KOPT-K1 (cell line): ENCODE measurements around the gene RFX8.

Experiments
- H3K27ac ChIP-seq: fragments of 200-600 bp; sonication (generic); 2 replicates; pipeline ENCODE4 v1.5.1; 2016; ENCODE audit warnings: antibody characterized with exemption, mild to moderate bottlenecking, low read depth, low read length; ENCODE audit not compliant: poor library complexity, severe bottlenecking
- H3K36me3 ChIP-seq: fragments of 200-600 bp; sonication (generic); 2 replicates; pipeline ENCODE4 v1.5.1; 2017; ENCODE audit warnings: antibody characterized with exemption, mild to moderate bottlenecking, low read length, moderate library complexity; ENCODE audit not compliant: insufficient read depth
- H3K9me3 ChIP-seq: fragments of 200-600 bp; sonication (generic); 2 replicates; pipeline ENCODE4 v1.5.1; 2017; ENCODE audit warnings: antibody characterized with exemption, low read length, mild to moderate bottlenecking; ENCODE audit not compliant: insufficient read depth, poor library complexity, severe bottlenecking

The RFX8 gene

GRCh38 chr2:101374821-101375561 lies 99.9 kb downstream of the RFX8 start:
- Histone ChIP-seq H3K27ac (no peak overlapping the region), H3K36me3 (no peaks in the 10 kb centered on the region), H3K9me3 (peaks cover 8% of the 10 kb centered on the region)

GRCh38 chr2:101372792-101373191 lies 102.1 kb downstream of the RFX8 start:
- no peak overlapping the region for H3K27ac ChIP-seq
- no peaks in the 10 kb centered on the region for H3K36me3 ChIP-seq
- H3K9me3 ChIP-seq = peaks cover 8% of the 10 kb centered on the region

GRCh38 chr2:101371636-101372035 lies 103.3 kb downstream of the RFX8 start:
- Histone ChIP-seq H3K36me3 (no peaks in the 10 kb centered on the region), H3K9me3 (peaks cover 8% of the 10 kb centered on the region), H3K27ac (no peak overlapping the region)

- peaks cover 8% of the 10 kb centered on the region for H3K9me3 ChIP-seq
- H3K36me3 ChIP-seq = no peaks in the 10 kb centered on the region
- no peak overlapping the region for H3K27ac ChIP-seq
These were observed 105.8 kb downstream of the RFX8 start for GRCh38 chr2:101369100-101369499.

GRCh38 chr2:101368376-101368775 lies 106.5 kb downstream of the RFX8 start:
- Histone ChIP-seq H3K27ac (no peak overlapping the region), H3K9me3 (peaks cover 8% of the 10 kb centered on the region), H3K36me3 (no peaks in the 10 kb centered on the region)

- no peaks in the 10 kb centered on the region for H3K9me3 ChIP-seq
These were observed 107.4 kb downstream of the RFX8 start for GRCh38 chr2:101367508-101367907.

GRCh38 chr2:101364878-101365277 lies 110.0 kb downstream of the RFX8 start:
- Histone ChIP-seq H3K27ac (no peak overlapping the region), H3K9me3 (no peaks in the 10 kb centered on the region), H3K36me3 (no peaks in the 10 kb centered on the region)

More at GRCh38 chr2:101367508-101367907, 107.4 kb downstream of the RFX8 start:
- H3K36me3 ChIP-seq = no peaks in the 10 kb centered on the region
- no peak overlapping the region for H3K27ac ChIP-seq

- Histone ChIP-seq H3K27ac (no peak overlapping the region), H3K36me3 (no peaks in the 10 kb centered on the region)
These were observed 112.1 kb downstream of the RFX8 start for GRCh38 chr2:101362777-101363176.

GRCh38 chr2:101362316-101362715 lies 112.6 kb downstream of the RFX8 start:
- no peak overlapping the region for H3K27ac ChIP-seq
- no peaks in the 10 kb centered on the region for H3K9me3 ChIP-seq
- no peaks in the 10 kb centered on the region for H3K36me3 ChIP-seq

More at GRCh38 chr2:101362777-101363176, 112.1 kb downstream of the RFX8 start:
- H3K9me3 ChIP-seq = no peaks in the 10 kb centered on the region

GRCh38 chr2:101361522-101361921 lies 113.4 kb downstream of the RFX8 start:
- Histone ChIP-seq H3K9me3 (no peaks in the 10 kb centered on the region), H3K27ac (no peak overlapping the region), H3K36me3 (no peaks in the 10 kb centered on the region)

GRCh38 chr2:101361121-101361520 lies 113.8 kb downstream of the RFX8 start:
- Histone ChIP-seq H3K9me3 (no peaks in the 10 kb centered on the region), H3K27ac (no peak overlapping the region), H3K36me3 (no peaks in the 10 kb centered on the region)

- Histone ChIP-seq H3K36me3 (no peaks in the 10 kb centered on the region), H3K27ac (no peak overlapping the region), H3K9me3 (no peaks in the 10 kb centered on the region)
These were observed 114.7 kb downstream of the RFX8 start for GRCh38 chr2:101360232-101360631.

- no peaks in the 10 kb centered on the region for H3K9me3 ChIP-seq
- H3K36me3 ChIP-seq = no peaks in the 10 kb centered on the region
- H3K27ac ChIP-seq = no peak overlapping the region
These were observed 115.4 kb downstream of the RFX8 start for GRCh38 chr2:101359410-101359954.

- no peak overlapping the region for H3K27ac ChIP-seq
- H3K9me3 ChIP-seq = no peaks in the 10 kb centered on the region
- no peaks in the 10 kb centered on the region for H3K36me3 ChIP-seq
These were observed 117.5 kb downstream of the RFX8 start for GRCh38 chr2:101357376-101357775.

- Histone ChIP-seq H3K27ac (no peak overlapping the region), H3K36me3 (no peaks in the 10 kb centered on the region), H3K9me3 (no peaks in the 10 kb centered on the region)
These were observed 118.4 kb downstream of the RFX8 start for GRCh38 chr2:101356521-101356920.

GRCh38 chr2:101356055-101356454 lies 118.9 kb downstream of the RFX8 start:
- Histone ChIP-seq H3K9me3 (no peaks in the 10 kb centered on the region), H3K36me3 (no peaks in the 10 kb centered on the region), H3K27ac (no peak overlapping the region)
